ENCODE measurements around the gene ITGA4. TPM values are rescaled to one million over a fixed set of nuclear protein-coding genes. Genes with fewer than 3 reads are reported as not detected.

The ITGA4 gene
- total and polyA plus RNA-seq, 8 donors = 0.45 to 48.4 (median 8.5) TPM

DNA sequence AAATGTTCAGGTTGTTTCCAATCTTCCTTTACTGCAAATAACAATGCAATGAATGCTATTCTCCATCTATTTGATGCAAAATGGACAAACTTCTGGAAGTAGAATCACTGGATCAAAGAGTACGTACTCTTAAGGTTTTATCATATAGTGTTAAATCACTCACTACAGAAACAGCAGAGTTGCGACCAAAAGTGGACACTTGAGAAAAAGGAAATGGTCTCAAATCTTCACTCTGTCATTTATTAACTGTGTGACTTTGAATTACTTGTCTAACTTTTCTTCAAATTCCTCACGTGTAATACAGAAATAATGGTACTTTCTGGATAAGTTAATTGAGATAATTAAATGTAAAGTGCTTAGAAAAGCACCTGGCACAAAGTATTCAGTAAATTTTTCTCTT lies 121.6 kb downstream of the ITGA4 start:
- Histone ChIP-seq H3K4me1 (no peaks in the 10 kb centered on the region), H3K27me3 (no peaks in the 10 kb centered on the region), H3K9me3 (no peaks in the 10 kb centered on the region), H3K36me3 (no peaks in the 10 kb centered on the region), H3K27ac (no peak overlapping the region), H3K4me3 (no peak overlapping the region)
- no peak for DNase-seq
- TF ChIP-seq, protein P1, sequence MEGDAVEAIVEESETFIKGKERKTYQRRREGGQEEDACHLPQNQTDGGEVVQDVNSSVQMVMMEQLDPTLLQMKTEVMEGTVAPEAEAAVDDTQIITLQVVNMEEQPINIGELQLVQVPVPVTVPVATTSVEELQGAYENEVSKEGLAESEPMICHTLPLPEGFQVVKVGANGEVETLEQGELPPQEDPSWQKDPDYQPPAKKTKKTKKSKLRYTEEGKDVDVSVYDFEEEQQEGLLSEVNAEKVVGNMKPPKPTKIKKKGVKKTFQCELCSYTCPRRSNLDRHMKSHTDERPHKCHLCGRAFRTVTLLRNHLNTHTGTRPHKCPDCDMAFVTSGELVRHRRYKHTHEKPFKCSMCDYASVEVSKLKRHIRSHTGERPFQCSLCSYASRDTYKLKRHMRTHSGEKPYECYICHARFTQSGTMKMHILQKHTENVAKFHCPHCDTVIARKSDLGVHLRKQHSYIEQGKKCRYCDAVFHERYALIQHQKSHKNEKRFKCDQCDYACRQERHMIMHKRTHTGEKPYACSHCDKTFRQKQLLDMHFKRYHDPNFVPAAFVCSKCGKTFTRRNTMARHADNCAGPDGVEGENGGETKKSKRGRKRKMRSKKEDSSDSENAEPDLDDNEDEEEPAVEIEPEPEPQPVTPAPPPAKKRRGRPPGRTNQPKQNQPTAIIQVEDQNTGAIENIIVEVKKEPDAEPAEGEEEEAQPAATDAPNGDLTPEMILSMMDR (IDR thresholded peaks at IDR 0.05) = no peak
- no peak for TF ChIP-seq EP300 (IDR thresholded peaks at IDR 0.05)
- TF ChIP-seq POLR2AphosphoS5 (IDR thresholded peaks at IDR 0.05) = no peak
- no peak for TF ChIP-seq POLR2A (IDR thresholded peaks at IDR 0.05)
- WGBS, 5 donors = 47 to 64% (median 63%) methylated on average over 3 of the region's 3 CpGs
- intact Hi-C loops (cut with DNase I; ENCODE audit: low total_unique reads) = loop anchor here (10.0 kb wide), 1 partner anchor 136 kb away; no protein-coding TSS in a partner anchor

DNA sequence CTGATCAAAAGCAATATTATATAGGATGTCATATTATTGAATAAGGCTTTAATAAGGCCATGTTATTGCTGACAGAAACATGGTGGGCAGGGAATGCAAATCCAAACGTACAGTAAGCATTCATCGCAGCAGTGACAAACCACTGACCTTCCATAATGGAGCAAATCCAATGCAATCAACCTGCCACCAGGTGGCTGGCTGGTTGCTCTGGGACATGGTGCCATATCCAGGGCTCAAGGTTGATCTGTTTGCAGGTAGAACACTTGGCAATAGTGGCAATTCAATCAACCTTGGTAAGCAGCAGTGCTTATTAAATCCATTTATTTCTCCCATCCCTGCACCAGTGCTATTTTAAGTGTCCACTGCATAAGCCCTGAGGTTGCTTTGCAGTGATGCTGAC lies 124.3 kb downstream of the ITGA4 start:
- TF ChIP-seq EP300 (IDR thresholded peaks at IDR 0.05) = no peak
- TF ChIP-seq, protein P1 (IDR thresholded peaks at IDR 0.05) = no peak
- TF ChIP-seq POLR2A (IDR thresholded peaks at IDR 0.05) = no peak
- TF ChIP-seq POLR2AphosphoS5 (IDR thresholded peaks at IDR 0.05) = no peak
- H3K9me3 ChIP-seq = no peaks in the 10 kb centered on the region
- no peak overlapping the region for H3K4me3 ChIP-seq
- intact Hi-C loops (cut with DNase I; ENCODE audit: low total_unique reads) = no loop called here
- peaks cover 0 to 7% (median 3%) of the 10 kb centered on the region in 4 donors for H3K4me1 ChIP-seq
- H3K36me3 ChIP-seq = no peaks in the 10 kb centered on the region
- no peak for DNase-seq
- no peak overlapping the region for H3K27ac ChIP-seq
- WGBS, 5 donors = 79 to 85% (median 82%) methylated on average over 2 of the region's 2 CpGs
- H3K27me3 ChIP-seq = peaks cover 0 to 5% (median 0%) of the 10 kb centered on the region in 3 donors

DNA sequence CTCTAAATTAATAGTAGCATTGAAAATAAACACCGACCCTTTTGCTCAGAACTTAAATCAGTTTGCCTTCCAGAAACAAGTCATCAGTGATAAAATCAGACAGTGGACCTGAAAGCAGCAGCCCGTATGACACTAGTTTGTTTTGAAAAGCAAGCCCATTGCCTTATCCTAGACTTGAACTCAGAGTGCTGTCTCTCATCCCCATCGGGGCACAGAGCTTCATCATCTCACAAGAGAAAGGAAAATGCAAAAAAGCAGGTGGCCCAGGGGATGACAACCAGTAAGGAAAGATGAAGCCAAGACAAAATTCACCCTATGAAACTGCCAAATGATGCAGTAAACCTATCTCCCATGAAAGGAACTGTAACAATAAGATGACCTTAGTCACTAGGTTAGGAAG lies 128.5 kb downstream of the ITGA4 start:
- peaks cover 0 to 5% (median 0%) of the 10 kb centered on the region in 3 donors for H3K27me3 ChIP-seq
- no peak overlapping the region for H3K4me3 ChIP-seq
- H3K4me1 ChIP-seq = peaks cover 0 to 16% (median 8%) of the 10 kb centered on the region in 4 donors
- no peak overlapping the region for H3K27ac ChIP-seq
- intact Hi-C loops (cut with DNase I; ENCODE audit: low total_unique reads) = no loop called here
- no peak for TF ChIP-seq EP300 (IDR thresholded peaks at IDR 0.05)
- TF ChIP-seq, protein P1 (IDR thresholded peaks at IDR 0.05) = no peak
- TF ChIP-seq POLR2AphosphoS5 (IDR thresholded peaks at IDR 0.05) = no peak
- no peak for TF ChIP-seq POLR2A (IDR thresholded peaks at IDR 0.05)
- no peak for DNase-seq
- H3K9me3 ChIP-seq = no peaks in the 10 kb centered on the region
- no peaks in the 10 kb centered on the region for H3K36me3 ChIP-seq
- WGBS, 5 donors = 35 to 52% (median 41%) methylated on average over 3 of the region's 3 CpGs

Other genes with a start within 250 kb of the ITGA4 start
- gene CERKL, start 199.7 kb downstream of the ITGA4 start, total RNA-seq = 1 to 10 TPM in 1 of 5 donors, not detected in 4; 1.3 TPM
- gene CERKL, start 199.7 kb downstream of the ITGA4 start, polyA plus RNA-seq = under 1 TPM; 0.05 to 0.31 (median 0.25) TPM
- gene NEUROD1, start 223.1 kb downstream of the ITGA4 start, total RNA-seq = 1 to 10 TPM in 1 of 5 donors, under 1 TPM in 1, not detected in 3; 0.92 to 1.2 TPM
- gene NEUROD1, start 223.1 kb downstream of the ITGA4 start, polyA plus RNA-seq = 1 to 10 TPM in 2 of 3 donors, under 1 TPM in 1; 0.55 to 3.6 (median 1.4) TPM

Measured in stomach (tissue), 9 donors.